Measurements from ENCODE around the gene EPC2.
A peak's percentile ranks its signal among the peaks of the same experiment; 100 is the strongest.
"Not testable (repeated sequence)": the region's sequence is repeated elsewhere in the genome, so short reads cannot be mapped to it uniquely, and the experiment has no call there.

Gene EPC2

GRCh38 chr2:148622366-148622765, 22.2 kb upstream of the EPC2 start:
- Mint-ChIP-seq H3K4me3 (no peak overlapping the region), H3K9me3 (no peaks in the 10 kb centered on the region), H3K27ac (no peak overlapping the region), H3K4me1 (peaks cover 5% of the 10 kb centered on the region), H3K27me3 (no peaks in the 10 kb centered on the region), H3K36me3 (no peaks in the 10 kb centered on the region)

- Mint-ChIP-seq H3K36me3 (no peaks in the 10 kb centered on the region), H3K27ac (no peak overlapping the region), H3K4me1 (peaks cover 5% of the 10 kb centered on the region), H3K27me3 (no peaks in the 10 kb centered on the region), H3K9me3 (no peaks in the 10 kb centered on the region), H3K4me3 (no peak overlapping the region)
Observed at GRCh38 chr2:148623086-148623485, 21.5 kb upstream of the EPC2 start.

GRCh38 chr2:148627224-148627623, 17.3 kb upstream of the EPC2 start:
- Mint-ChIP-seq H3K27me3 (no peaks in the 10 kb centered on the region), H3K27ac (no peak overlapping the region), H3K36me3 (no peaks in the 10 kb centered on the region), H3K9me3 (no peaks in the 10 kb centered on the region), H3K4me3 (no peak overlapping the region), H3K4me1 (peaks cover 5% of the 10 kb centered on the region)

- no peaks in the 10 kb centered on the region for H3K27me3 Mint-ChIP-seq
- no peaks in the 10 kb centered on the region for H3K36me3 Mint-ChIP-seq
- no peak overlapping the region for H3K27ac Mint-ChIP-seq
- no peaks in the 10 kb centered on the region for H3K9me3 Mint-ChIP-seq
- H3K4me1 Mint-ChIP-seq: no peaks in the 10 kb centered on the region
- H3K4me3 Mint-ChIP-seq: no peak overlapping the region
Observed at GRCh38 chr2:148634749-148635148, 9.8 kb upstream of the EPC2 start.

- Mint-ChIP-seq H3K9me3 (no peaks in the 10 kb centered on the region), H3K27me3 (no peaks in the 10 kb centered on the region), H3K4me3 (no peak overlapping the region), H3K4me1 (peaks cover 9% of the 10 kb centered on the region), H3K36me3 (no peaks in the 10 kb centered on the region), H3K27ac (no peak overlapping the region)
Observed at GRCh38 chr2:148638543-148638942, 6.0 kb upstream of the EPC2 start.

GRCh38 chr2:148640767-148641166, 3.8 kb upstream of the EPC2 start:
- Mint-ChIP-seq H3K9me3 (no peaks in the 10 kb centered on the region), H3K27ac (no peak overlapping the region), H3K27me3 (no peaks in the 10 kb centered on the region), H3K4me3 (no peak overlapping the region), H3K36me3 (no peaks in the 10 kb centered on the region), H3K4me1 (peaks cover 14% of the 10 kb centered on the region)

GRCh38 chr2:148642112-148642744, 2.3 kb upstream of the EPC2 start:
- Mint-ChIP-seq H3K4me3 (no peak overlapping the region), H3K27ac (peak overlapping the region; percentile 46), H3K4me1 (peaks cover 18% of the 10 kb centered on the region), H3K9me3 (no peaks in the 10 kb centered on the region), H3K36me3 (peaks cover 2% of the 10 kb centered on the region), H3K27me3 (no peaks in the 10 kb centered on the region)

GRCh38 chr2:148642891-148643416, 1.6 kb upstream of the EPC2 start:
- Mint-ChIP-seq H3K9me3 (no peaks in the 10 kb centered on the region), H3K27ac (peak overlapping the region; percentile 98), H3K27me3 (no peaks in the 10 kb centered on the region), H3K4me1 (peaks cover 22% of the 10 kb centered on the region), H3K4me3 (peak overlapping the region; percentile 98), H3K36me3 (peaks cover 2% of the 10 kb centered on the region)

GRCh38 chr2:148643421-148643820, 1.1 kb upstream of the EPC2 start:
- Mint-ChIP-seq H3K27ac (peak overlapping the region; percentile 98), H3K4me1 (peaks cover 26% of the 10 kb centered on the region), H3K4me3 (peak overlapping the region; percentile 98), H3K27me3 (no peaks in the 10 kb centered on the region), H3K36me3 (peaks cover 2% of the 10 kb centered on the region), H3K9me3 (no peaks in the 10 kb centered on the region)

- Mint-ChIP-seq H3K36me3 (peaks cover 6% of the 10 kb centered on the region), H3K9me3 (no peaks in the 10 kb centered on the region), H3K4me3 (peak overlapping the region; percentile 98), H3K27me3 (no peaks in the 10 kb centered on the region), H3K27ac (peak overlapping the region; percentile 96), H3K4me1 (peaks cover 42% of the 10 kb centered on the region)
Observed at GRCh38 chr2:148644883-148645538, 460 bp downstream of the EPC2 start.

GRCh38 chr2:148645539-148646230, 1.1 kb downstream of the EPC2 start:
- Mint-ChIP-seq H3K27ac (peak overlapping the region; percentile 97), H3K4me1 (peaks cover 48% of the 10 kb centered on the region), H3K27me3 (no peaks in the 10 kb centered on the region), H3K9me3 (no peaks in the 10 kb centered on the region), H3K36me3 (peaks cover 6% of the 10 kb centered on the region), H3K4me3 (peak overlapping the region; percentile 98)

GRCh38 chr2:148646231-148646559, 1.6 kb downstream of the EPC2 start:
- peaks cover 6% of the 10 kb centered on the region for H3K36me3 Mint-ChIP-seq
- no peaks in the 10 kb centered on the region for H3K9me3 Mint-ChIP-seq
- peaks cover 53% of the 10 kb centered on the region for H3K4me1 Mint-ChIP-seq
- no peaks in the 10 kb centered on the region for H3K27me3 Mint-ChIP-seq
- peak overlapping the region; percentile 97 for H3K27ac Mint-ChIP-seq
- H3K4me3 Mint-ChIP-seq: peak overlapping the region; percentile 98

- not testable (repeated sequence) for H3K27ac Mint-ChIP-seq, H3K9me3 Mint-ChIP-seq, H3K36me3 Mint-ChIP-seq, H3K27me3 Mint-ChIP-seq
- peak overlapping the region; percentile 30 for H3K4me3 Mint-ChIP-seq
- H3K4me1 Mint-ChIP-seq: peaks cover 68% of the 10 kb centered on the region
Observed at GRCh38 chr2:148647711-148648110, 3.2 kb downstream of the EPC2 start.

GRCh38 chr2:148649936-148650335, 5.4 kb downstream of the EPC2 start:
- H3K27me3 Mint-ChIP-seq: no peaks in the 10 kb centered on the region
- H3K9me3 Mint-ChIP-seq: no peaks in the 10 kb centered on the region
- H3K27ac Mint-ChIP-seq: no peak overlapping the region
- H3K36me3 Mint-ChIP-seq: peaks cover 6% of the 10 kb centered on the region
- peak overlapping the region; percentile 39 for H3K4me3 Mint-ChIP-seq
- H3K4me1 Mint-ChIP-seq: peaks cover 76% of the 10 kb centered on the region

- Mint-ChIP-seq H3K27me3 (no peaks in the 10 kb centered on the region), H3K4me3 (peak overlapping the region; percentile 45), H3K27ac (peak overlapping the region; percentile 13), H3K9me3 (no peaks in the 10 kb centered on the region), H3K36me3 (peaks cover 6% of the 10 kb centered on the region), H3K4me1 (peaks cover 84% of the 10 kb centered on the region)
Observed at GRCh38 chr2:148650881-148651280, 6.3 kb downstream of the EPC2 start.

- Mint-ChIP-seq H3K4me3 (peak overlapping the region; percentile 45), H3K36me3 (peaks cover 4% of the 10 kb centered on the region), H3K4me1 (peaks cover 90% of the 10 kb centered on the region), H3K27ac (peak overlapping the region; percentile 72), H3K9me3 (no peaks in the 10 kb centered on the region), H3K27me3 (no peaks in the 10 kb centered on the region)
Observed at GRCh38 chr2:148651972-148652371, 7.4 kb downstream of the EPC2 start.

Measured in activated naive CD4-positive, alpha-beta T cell treated with anti-CD3 and anti-CD28 coated beads, Interleukin-2, amount 50 U/mL, for 24 hours (primary cell).